ENCODE measurements around the gene C1S.

GRCh38 chr12:7075518-7075917, 15.0 kb downstream of the C1S start:
- TF ChIP-seq CTCF (conservative IDR thresholded peaks at IDR 0.05; ENCODE audit: low read depth, low read length) (no peak), RFX5 (IDR thresholded peaks at IDR 0.05; ENCODE audit: low read depth, low read length) (no peak), MAFK (IDR thresholded peaks at IDR 0.05; ENCODE audit: low read depth, low read length) (no peak), CEBPB (IDR thresholded peaks at IDR 0.05; ENCODE audit: low read depth, low read length) (no peak), RAD21 (IDR thresholded peaks at IDR 0.05; ENCODE audit: low read length) (no peak)

Measured in IMR-90 (cell line).